ENCODE results near the gene TRIOBP.
A peak's percentile ranks its signal among the peaks of the same experiment; 100 is the strongest.
"Not testable (repeated sequence)": the region's sequence is repeated elsewhere in the genome, so short reads cannot be mapped to it uniquely, and the experiment has no call there.

Gene TRIOBP

GRCh38 chr22:37696260-37696656 is 590 bp upstream of the TRIOBP start:
- not testable (repeated sequence) for DNase-seq

GRCh38 chr22:37697538-37697835 is 639 bp downstream of the TRIOBP start:
- no peak for DNase-seq

DNA sequence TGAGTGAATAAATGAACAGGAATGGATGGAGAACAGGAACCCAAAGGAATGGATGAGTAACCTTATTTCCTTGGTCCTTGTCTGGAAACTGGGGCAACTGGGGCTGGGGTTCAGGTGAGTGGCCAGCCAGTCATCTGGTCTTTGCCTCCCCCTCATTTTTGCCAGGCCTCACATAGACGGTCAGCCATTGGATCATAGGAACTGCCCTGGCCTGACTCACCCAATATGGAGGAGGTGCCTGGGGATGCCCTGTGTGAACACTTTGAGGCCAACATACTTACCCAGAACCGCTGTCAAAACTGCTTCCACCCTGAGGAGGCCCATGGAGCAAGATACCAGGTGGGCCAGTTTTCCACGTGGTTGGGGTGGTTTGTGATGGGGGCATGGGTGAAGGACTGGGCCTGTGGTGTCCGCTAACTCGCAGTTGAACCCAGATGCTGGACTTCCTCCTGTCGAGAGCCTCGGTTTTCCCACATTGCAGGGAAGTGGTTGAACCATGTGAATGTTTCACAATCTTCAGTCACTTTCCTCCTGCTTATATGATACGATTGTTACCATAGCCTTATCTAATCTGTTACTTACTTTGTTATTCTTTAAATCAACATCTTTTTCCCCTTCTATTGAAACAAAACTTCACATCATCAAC is 4.4 kb downstream of the TRIOBP start:
- DNase-seq = no peak

- DNase-seq = no peak
Observed at GRCh38 chr22:37703906-37704305, 7.1 kb downstream of the TRIOBP start.

DNA sequence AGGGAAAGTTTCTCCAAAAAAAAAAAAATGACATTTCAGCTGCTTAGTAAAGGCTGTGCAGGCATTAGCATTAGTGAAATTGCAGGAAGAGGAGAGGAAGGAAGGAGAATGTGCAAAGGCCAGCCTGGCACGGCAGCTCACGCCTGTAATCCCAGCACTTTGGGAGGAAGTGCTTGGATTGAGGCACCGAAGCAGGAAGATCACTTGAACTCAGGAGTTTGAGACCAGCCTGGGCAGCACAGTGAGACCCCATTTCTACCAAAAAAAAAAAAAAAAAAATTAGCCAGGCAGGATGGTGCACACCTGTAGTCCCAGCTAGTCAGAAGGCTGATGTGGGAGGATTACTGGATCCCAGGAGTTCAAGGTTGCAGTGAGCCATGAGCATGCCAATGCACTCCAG is 7.8 kb downstream of the TRIOBP start:
- DNase-seq = no peak

DNA sequence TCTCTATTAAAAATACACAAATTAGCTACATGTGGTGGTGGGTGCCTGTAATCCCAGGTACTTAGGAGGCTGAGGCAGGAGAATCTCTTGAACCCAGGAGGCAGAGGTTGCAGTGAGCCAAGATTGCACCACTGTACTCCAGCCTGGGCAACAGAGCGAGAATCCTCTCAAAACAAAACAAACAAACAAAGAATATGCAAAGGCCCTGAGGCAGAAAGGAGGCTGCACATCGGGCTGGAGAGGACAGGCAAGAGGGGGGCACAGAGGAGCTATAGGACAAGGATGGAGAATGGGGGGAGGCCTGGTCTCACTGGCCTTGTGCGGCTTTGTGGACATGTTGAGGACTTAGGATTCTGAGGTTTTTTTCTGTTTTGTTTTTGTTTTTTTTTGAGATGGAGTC is 8.4 kb downstream of the TRIOBP start:
- no peak for DNase-seq

DNA sequence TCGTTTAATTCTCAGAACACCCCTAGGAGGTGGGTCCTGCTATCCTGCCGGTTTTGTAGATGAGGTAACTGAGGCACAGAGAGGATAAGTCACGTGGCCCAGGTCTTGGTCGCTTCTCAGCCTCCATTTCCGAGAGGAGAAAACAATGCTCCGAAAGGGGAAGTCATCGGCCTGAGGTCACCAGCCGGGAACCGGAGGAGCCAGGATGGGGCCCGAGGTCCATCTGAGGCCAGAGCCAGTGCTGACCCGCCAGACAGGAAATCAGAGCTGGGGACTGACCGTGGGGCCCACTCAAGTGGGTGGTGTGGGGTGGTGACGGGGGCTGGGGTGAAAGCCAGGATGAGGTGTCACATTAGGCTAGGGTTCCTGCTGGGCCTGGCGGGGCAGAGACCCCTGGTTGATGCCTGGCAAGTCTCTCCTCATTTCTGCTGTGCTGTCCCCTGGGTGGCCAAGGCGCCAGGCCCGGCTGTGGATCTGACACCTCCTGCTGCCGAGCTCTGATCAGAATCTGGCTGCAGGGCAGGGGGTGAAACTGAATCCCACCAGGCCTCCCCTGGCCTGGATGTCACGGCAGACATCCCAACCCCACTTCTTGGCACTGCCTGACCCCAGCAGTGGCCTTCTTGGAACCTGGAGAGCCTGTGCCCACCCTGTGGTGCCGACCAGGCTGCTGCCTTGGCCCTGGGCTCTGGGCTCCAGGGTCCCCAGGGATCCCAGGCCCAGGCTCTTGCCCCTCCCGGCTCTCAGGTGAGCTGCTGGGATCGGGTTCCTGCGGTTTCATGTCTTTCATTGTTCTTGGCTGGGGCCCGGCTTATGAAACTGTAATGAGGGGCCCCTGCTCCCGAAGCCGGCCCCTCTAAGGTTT is 12.0 kb downstream of the TRIOBP start:
- peak; percentile 35 for DNase-seq

- peak; percentile 35 for DNase-seq
Observed at GRCh38 chr22:37709445-37709765, 12.6 kb downstream of the TRIOBP start.

DNA sequence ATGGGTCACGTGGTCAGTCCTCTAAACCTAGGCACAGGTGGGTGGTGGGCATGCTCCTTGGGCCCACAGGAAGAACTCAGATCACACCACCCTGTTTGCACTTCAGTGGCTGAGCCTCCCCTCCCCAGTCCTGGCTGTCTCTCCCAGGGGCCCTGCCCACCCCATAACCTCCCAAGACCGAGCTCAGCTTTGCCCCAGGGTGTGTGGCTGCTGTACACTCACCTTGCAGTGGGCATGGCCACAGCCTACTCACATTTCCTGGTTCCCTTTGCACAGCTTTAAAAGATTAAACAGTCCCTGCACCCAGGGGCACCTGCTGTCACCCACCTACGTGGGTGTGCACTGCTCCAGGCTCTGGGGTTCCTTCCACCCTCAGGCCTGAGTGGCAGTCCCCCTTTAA is 13.8 kb downstream of the TRIOBP start:
- no peak for DNase-seq

DNA sequence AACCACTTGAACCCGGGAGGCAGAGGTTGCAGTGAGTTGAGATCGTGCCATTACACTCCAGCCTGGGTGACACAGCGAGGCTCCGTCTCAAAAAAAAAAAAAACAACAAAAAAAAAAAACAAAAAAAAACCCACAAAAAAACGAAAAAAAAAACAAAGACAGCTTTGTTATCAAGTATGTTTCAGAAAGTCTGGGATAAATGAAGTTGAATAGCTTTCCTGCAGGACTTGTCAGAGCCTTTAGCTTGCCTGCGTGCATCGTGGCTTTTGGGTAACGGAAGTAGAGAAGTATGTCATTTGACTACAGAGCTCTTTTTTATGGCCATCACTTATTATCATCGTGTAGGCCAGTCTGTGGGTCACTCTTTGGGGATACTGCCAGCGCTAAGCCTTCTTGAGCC is 14.6 kb downstream of the TRIOBP start:
- DNase-seq = no peak

DNA sequence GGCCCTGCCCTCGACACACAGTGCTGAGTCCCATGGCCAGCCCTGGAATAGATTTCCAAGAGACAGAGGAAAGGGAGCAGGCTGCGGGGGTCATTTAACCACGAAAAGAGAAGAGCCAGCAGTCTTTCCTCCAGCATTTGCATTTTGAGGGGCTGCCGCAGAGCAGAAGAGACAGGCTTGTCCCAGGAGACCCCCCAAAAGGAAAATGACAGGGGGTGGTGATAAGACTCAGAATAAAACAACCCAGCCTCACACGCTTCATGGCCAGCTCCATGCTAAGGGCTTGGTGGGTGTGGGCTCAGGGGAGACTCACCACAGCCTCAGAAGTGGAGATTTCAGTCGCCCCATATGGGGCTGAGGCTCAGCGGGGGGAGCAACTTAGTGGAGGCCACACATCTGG is 16.9 kb downstream of the TRIOBP start:
- no peak for DNase-seq

- no peak for DNase-seq
Observed at GRCh38 chr22:37714634-37715033, 17.8 kb downstream of the TRIOBP start.

DNA sequence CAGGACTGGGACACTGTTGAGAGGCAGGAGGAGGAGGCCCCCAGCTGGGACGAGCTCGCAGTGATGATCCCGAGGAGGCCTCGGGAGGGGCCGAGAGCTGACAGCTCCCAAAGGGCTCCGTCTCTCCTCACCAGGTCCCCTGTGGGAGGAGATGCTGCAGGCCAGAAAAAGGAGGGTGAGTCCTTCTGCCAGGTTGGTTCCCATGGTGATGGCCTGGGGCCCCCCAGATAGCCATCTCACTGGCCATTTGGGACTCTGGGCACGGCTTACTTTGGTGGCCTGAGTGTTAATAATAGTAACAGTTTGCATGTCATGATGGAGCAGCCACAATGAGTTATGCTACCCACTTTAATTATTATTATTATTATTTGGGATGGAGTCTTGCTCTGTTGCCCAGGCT is 18.9 kb downstream of the TRIOBP start:
- DNase-seq = no peak

- DNase-seq = no peak
Observed at GRCh38 chr22:37716708-37717107, 19.9 kb downstream of the TRIOBP start.

DNA sequence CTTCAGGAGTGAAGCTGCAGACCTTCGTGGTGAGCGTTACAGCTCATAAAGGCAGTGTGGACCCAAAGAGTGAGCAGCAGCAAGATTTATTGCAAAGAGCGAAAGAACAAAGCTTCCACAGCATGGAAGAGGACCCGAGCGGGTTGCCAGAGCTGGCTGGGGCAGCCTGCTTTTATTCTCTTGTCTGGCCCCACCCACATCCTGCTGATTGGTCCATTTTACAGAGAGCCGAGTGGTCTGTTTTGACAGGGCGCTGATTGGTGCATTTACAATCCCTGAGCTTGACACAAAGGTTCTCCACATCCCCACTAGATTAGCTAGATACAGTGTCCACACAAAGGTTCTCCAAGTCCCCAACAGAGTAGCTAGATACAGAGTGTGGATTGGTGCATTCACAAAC is 20.4 kb downstream of the TRIOBP start:
- not testable (repeated sequence) for DNase-seq

- DNase-seq = not testable (repeated sequence)
Observed at GRCh38 chr22:37717746-37718305, 21.0 kb downstream of the TRIOBP start.

GRCh38 chr22:37725551-37726240 is 28.8 kb downstream of the TRIOBP start:
- no peak for DNase-seq

DNA sequence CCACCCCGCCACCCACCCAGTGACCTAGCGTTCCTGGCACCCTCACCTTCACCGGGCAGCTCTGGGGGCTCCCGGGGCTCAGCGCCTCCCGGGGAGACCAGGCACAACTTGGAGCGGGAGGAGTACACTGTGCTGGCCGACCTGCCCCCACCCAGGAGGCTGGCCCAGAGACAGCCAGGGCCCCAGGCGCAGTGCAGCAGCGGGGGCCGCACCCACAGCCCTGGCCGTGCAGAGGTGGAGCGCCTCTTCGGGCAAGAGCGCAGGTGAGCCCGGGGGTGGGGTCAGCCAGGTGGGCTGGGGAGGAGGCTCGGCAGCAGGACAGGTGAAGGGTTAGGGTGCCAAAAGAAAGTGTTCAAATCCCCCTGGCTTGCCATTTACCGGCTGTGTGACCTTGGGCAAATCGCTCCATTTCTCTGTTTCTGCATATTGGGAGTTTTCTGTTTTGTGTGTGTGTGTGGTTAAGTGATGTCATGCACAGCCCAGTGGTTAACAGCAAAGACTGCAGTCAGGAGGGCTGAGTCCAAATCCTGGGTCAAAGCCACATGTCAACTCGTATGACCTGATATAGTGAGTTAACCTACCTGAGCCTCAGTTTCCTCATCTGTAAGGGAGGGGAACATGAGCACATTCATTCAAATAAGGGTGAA is 29.5 kb downstream of the TRIOBP start:
- no peak for DNase-seq

GRCh38 chr22:37728620-37729019 is 31.8 kb downstream of the TRIOBP start:
- no peak for DNase-seq

DNA sequence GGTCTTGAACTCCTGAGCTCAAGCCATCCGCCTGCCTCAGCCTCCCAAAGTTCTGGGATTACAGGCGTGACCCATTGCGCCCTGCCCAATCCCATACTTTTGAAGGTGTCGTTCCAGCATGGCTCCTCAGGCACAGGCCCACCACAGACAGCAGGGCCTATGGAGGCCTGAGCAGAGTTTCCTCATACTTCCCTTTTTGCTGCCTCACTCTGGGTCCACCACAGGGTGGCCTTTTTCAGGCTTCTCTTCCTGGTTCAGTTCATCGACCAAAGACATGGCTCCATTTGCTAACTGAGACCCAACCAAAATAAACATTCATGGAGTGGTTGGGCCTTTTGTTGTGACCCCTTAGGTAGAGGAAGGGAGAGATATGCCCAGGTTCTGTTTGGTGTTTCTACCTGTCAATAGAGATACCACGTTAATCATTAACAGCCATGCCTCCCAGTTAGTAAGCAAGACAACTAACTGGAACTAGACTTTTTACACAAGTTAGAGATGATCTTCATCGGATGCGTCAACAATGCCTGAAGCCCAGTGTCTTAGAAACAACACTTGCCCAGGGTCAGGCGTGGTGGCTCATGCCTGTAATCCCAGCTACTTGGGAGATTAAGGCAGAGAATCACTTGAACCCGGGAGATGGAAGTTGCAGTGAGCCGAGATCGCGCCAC is 35.1 kb downstream of the TRIOBP start:
- no peak for DNase-seq

DNA sequence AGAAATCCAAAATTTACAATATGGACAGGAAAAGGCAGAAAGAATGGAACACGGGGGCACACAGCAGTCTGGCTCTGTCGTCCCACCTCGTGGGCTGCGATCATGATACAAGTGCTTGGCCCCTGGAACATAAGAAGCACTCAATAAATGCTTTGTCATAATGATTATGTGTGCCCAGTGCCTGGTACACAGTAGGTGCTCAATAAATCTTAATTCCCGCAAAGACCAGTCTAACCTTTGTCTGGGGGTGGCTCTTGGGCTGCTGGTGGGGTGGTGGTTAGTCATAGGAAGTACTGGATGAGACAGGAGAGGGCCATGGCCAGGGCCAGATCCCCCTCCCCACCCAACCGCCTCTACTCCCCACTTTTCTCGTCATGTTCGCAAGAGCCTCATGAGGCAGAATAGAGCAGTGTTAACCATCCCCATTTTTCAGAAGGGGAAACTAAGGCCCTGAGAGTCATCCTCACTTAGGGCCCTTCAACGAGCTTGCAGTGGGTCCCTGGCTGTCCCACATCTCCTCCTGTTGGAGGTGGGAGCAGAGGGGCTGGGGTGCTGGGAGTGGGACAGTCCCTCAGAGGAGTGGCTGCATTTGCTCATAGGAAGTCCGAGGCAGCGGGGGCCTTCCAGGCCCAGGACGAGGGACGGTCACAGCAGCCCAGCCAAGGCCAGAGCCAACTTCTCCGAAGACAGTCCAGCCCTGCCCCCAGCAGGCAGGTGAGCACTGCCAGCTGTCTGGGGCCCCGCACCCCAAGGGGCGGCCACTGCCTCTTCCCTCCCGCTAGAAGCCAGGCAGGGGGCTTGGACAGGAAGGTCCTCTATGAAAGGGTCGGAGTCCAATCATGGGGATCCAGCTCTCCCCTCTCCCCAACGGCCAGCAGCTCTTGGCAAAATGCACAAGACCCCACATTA is 36.1 kb downstream of the TRIOBP start:
- DNase-seq = no peak

Measured in NCI-H2171 treated with DMSO at 0.1 percent for 48 hours (cell line).